ENCODE measurements around the gene ERCC2.
"Not testable (repeated sequence)": the region's sequence is repeated elsewhere in the genome, so short reads cannot be mapped to it uniquely, and the experiment has no call there.

ERCC2 gene

DNA sequence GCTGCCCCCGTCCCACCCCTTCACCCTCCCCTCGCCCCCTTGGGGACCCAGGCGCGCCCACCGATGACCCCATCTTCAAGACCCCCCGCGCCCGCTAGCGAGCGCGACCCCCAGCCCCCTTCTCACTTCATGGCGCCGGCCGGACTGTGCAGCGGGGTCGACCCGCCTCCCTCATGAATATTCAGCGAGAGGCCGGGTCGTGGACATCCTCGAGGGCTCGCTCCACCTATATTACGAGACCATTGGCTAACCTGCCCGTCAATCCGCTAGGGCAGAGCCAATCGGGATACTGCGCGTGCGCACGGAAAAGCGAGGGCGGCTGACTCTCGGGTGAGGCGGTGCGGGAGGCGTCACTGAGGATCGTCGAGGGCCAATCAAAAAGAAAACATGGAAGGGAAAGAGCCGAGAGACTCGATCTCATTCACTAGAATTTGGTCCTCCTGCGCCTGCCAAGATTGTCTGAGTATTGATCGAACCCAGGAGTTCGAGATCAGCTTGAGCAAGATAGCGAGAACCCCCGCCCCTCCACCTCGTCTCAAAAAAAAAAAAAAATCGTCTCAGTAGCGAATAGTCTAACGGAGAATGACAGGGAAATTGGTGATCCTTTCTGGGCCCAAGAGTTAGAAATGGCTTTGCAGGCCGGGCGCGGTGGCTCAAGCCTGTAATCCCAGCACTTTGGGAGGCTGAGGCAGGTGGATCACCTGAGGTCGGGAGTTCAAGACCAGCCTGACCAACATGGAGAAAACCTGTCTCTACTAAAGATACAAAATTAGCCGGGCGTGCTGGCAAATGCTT lies at the start of gene ERCC2:
TSS of gene ERCC2 (minus strand) at position 164 of the 795 bp plus-strand sequence. CDS start at position 131, 33 bp downstream.
- DNase-seq: peak; percentile 98

DNA sequence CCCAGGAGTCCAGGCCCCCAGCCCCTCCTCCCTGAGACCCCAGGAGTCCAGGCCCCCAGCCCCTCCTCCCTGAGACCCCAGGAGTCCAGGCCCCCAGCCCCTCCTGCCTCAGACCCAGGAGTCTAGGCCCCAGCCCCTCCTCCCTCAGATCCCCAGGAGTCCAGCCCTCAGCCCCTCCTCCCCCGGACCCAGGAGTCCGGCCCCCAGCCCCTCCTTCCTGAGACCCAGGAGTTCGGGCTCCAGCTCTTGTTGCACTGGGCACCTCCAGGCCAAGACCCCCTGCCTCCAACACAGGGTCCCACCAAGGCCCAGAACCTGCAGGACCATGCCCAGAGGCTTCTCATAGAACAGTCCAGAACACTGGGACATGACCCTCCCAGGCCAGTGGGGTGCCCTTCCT lies 49.5 kb upstream of the ERCC2 start:
- no peak for DNase-seq

DNA sequence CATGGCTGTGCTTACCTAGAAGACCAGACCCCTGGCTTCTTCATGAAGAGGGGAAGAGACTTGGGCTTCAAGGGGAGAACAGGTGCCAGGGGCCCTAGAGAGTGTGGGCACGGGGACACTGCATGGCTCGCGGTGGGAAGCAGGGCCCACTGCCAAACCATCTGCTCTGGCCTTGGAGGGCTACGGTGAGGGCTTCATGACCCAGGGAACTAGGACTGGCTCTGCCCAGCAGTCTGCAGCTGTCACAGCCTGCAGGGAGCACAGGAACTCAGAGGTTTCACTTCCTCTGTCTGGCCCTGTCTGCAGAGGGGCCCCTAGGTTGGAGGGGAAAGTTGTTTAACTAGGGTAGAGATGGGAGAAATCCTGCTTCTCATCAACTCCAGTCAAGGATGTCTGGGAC lies 49.0 kb upstream of the ERCC2 start:
- DNase-seq: no peak

DNA sequence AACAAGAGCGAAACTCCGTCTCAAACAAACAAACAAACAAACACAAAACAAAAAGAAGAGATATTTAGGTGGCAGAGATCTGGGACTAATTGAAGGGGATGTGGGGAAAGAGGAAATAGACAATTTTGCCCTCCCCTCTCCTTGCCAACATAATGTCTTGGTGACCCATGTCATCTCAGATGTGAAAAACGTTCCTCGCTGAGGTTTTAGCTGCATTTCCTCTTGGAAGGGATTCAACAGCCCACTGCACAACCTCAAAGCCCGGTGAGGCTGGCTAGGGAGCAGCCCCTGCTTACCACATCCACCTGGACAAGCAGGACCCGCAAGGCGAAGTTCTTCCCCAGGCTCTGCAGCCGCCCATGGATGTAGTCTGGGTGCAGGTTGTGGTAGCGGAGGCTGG lies 48.4 kb upstream of the ERCC2 start:
- no peak for DNase-seq

DNA sequence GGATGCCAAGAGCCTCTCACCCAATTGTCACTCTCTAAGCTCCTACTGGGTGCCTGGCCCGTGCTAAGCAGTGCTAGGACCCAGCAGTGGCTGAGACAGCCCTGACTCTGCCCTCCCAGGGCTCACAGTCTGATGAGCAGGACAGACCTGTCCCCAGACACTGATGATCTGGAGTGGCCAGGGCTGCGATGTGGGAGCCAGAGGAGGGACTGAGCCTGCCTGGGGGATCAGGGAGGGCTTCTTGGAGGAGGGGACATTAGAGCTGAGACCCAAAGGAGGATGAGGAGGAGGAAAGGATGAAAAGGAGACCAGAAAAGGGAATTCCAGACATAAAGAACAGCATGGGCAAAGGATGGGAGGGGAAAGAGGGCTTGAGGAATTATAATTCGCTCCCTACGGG lies 46.8 kb upstream of the ERCC2 start:
- no peak for DNase-seq

DNA sequence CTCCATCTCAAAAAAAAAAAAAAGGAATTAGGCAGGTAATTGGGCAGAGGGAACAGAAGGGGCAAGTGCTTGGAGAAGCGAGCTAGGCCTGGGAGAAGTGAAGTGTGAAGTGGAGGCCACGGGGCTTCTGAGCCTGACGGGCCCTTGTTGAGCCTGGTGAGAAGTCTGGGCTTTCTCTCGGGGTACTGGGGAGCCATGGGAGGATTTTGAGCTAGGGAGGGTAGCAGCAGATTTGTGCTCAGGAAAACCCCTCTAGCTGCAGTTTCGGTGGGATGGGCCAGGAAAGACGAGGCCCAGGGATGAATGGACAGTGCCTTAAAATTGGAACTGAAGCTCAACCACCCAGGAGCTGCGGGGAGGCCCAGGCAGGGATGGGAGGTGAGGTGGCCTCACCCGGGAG lies 44.1 kb upstream of the ERCC2 start:
- DNase-seq: no peak

DNA sequence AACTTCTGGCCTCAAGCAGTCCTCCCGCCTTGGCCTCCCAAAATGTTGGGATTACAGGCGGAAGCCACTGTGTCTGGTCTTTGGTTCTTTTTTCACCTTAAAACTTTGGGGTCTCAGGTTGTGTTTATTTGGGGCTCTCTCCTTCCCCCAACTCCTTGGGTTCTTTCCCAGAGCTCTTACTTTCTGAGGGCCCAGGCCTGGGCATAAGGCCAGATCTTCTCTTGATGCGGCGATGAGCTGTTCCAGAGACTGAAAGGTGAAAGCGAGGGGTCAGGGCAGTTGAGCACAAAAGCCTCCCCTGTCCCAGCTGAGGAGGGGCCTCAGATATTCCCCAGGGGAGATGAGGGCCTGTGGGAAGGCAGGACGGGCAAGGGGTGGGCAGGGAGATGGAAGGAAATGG lies 43.1 kb upstream of the ERCC2 start:
- DNase-seq: no peak

DNA sequence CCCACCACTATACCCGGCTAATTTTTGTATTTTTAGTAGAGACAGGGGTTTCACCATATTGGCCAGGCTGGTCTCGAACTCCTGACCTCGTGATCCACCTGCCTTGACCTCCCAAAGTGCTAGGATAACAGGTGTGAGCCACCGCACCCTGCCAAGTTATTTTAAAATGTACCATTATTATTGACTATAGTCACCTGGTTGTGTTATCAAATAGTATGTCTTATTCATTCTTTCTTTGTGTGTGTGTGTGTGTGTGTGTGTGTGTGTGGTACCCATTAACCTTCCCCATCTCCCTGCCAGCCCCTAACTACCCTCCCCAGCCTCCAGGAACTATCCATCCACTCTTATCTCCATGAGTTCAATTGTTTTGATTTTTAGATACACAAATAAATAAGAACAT lies 40.0 kb upstream of the ERCC2 start:
- not testable (repeated sequence) for DNase-seq

DNA sequence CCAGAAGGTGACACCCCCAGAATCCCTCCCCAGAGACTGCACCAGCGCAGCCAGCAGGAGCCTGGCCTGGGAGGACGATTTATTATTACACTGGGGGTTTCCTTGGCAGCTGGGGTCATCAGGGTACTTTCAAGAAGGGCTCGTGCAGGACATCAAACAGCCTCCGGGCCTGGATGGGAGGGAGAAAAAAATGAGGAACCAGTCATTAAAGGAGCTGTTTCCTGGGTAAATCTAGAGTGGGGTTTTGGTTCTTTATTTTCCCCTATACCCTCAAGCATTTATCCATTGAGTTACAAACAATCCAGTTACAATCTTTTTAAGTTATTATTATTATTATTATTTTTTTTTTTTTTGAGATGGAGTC lies 39.2 kb upstream of the ERCC2 start:
- DNase-seq: no peak

DNA sequence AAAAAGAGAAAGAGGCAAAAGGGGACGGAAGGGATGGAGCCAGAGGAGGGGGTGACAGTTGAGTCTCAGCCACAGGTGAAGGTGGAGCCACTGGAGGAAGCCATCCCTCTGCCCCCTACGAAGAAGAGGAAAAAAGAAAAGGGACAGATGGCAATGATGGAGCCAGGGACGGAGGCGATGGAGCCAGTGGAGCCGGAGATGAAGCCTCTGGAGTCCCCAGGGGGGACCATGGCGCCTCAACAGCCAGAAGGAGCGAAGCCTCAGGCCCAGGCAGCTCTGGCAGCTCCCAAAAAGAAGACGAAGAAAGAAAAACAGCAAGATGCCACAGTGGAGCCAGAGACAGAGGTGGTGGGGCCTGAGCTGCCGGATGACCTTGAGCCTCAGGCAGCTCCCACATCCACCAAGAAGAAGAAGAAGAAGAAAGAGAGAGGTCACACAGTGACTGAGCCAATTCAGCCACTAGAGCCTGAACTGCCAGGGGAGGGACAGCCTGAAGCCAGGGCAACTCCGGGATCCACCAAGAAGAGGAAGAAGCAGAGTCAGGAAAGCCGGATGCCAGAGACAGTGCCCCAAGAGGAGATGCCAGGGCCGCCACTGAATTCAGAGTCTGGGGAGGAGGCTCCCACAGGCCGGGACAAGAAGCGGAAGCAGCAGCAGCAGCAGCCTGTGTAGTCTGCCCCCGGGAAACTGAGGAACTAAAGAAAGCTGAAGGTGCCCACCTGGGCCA lies 38.6 kb upstream of the ERCC2 start:
- DNase-seq: no peak

DNA sequence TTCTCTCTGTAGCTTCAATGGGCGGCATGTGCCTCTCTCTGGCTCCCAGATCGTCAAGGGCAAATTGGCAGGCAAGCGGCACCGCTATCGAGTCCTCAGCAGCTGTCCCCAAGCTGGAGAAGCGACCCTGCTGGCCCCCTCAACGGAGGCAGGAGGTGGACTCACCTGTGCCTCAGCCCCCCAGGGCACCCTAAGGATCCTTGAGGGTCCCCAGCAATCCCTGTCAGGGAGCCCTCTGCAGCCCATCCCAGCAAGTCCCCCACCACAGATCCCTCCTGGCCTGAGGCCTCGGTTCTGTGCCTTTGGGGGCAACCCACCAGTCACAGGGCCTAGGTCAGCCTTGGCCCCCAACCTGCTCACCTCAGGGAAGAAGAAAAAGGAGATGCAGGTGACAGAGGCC lies 37.7 kb upstream of the ERCC2 start:
- no peak for DNase-seq

DNA sequence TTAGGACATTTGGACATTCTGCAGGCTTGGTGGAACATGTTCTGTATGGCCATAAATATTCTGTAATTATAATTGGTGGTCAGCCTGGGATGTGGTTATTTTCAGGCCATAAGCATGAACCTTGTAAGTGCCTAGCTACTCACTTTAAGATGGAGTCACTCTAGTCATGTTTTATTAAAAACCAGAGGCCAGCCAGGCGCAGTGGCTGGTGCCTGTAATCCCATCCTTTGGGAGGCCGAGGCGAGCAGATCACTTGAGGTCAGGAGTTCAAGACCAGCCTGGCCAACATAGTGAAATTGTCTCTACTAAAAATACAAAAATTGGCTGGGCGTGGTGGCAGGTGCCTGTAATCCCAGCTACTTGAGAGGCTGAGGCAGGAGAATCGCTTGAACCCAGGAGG lies 37.2 kb upstream of the ERCC2 start:
- DNase-seq: not testable (repeated sequence)

DNA sequence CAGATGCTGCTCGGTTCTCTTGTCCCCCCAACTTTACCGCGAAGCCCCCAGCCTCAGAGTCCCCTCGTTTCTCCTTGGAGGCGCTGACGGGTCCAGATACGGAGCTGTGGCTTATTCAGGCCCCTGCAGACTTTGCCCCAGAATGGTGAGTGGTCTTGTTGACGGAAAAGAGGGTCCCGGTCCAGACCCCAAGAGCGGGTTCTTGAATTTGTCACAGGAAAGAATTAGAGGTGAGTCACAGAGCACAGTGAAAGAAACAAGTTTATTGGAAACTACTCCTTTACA lies 36.7 kb upstream of the ERCC2 start:
- DNase-seq: no peak

DNA sequence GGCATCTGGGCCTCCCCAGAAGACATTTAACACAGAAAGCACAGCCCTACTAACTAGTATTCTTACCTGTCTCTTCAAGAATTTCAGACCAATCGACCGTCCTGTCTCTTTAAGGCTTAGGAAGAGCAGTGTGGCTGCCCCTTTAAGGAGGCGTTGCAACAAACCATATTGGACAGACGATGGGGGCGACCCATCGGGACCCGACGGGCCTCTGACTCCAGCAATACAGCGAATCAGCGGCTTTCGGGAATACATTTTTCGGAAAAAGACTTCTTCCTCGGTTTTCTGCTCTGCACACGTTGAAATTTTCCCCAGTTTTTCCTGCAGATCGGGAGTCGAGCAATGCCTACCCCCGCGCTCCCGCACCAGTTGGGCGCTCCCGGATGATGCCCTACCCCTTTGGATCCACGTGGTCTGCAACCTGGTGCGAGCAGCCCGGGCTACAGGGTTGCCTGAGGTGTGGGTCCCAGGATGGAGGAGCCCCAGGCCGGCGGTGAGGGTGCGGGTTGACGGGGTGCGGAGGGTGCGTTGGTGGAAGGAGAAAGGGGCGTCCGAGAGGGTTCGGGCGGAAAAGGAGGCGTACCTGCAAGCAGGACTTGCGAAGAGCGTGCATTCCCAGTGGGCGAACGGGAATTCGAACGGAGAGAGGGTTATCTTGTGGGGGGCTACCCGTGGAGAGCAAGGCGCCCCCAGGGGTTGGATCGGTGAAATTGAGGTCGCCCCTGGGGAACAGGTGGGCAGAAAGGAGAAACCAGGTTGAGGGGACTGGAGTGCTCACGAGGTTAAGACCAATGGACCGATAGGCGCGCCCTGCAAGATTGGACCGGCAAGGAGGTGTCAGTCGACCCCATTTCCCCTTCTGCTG lies 36.1 kb upstream of the ERCC2 start, which contains the start of gene POLR1G:
TSS of gene POLR1G (plus strand) at position 419 of the 865 bp plus-strand sequence. CDS start at position 472, 53 bp downstream.
- peak; percentile 71 for DNase-seq

DNA sequence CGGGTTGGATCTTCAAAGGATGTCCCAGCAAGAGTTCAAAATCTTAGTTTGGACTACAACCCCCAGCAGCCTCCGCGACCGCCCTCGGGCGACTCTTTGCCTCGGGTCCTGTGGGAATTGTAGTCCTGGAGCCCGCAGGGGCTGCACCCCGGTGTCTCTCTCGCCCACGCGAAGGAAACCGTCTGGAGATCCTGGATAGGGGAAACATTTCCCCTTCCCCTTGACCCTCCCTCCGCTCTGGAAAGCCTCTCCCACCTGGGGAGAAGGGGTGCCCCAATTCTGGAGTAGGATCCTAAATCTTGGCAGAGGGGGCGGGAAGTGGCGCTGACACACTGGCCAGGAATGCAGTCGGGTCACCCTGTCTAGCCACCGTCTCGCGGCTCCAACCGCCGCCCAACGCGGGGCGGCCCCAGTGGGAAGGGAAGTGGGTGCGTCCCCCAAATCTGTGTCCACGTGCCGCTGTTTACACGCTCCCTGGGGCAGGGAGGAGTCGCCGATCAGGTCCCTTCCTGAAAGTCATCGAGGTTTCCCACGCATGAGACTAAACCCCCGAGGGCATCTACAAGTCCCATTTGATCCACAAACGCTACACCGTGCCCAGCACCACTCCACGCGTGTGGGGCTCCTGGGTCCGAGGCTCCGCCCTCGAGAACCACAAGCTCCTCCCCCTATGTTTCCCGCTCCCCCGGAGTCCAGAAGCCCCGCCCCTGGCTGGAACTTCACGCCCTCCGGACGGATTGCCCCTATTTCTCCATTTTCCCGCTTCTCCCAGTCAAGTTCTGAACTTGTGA lies 35.3 kb upstream of the ERCC2 start:
- peak; percentile 66 for DNase-seq

DNA sequence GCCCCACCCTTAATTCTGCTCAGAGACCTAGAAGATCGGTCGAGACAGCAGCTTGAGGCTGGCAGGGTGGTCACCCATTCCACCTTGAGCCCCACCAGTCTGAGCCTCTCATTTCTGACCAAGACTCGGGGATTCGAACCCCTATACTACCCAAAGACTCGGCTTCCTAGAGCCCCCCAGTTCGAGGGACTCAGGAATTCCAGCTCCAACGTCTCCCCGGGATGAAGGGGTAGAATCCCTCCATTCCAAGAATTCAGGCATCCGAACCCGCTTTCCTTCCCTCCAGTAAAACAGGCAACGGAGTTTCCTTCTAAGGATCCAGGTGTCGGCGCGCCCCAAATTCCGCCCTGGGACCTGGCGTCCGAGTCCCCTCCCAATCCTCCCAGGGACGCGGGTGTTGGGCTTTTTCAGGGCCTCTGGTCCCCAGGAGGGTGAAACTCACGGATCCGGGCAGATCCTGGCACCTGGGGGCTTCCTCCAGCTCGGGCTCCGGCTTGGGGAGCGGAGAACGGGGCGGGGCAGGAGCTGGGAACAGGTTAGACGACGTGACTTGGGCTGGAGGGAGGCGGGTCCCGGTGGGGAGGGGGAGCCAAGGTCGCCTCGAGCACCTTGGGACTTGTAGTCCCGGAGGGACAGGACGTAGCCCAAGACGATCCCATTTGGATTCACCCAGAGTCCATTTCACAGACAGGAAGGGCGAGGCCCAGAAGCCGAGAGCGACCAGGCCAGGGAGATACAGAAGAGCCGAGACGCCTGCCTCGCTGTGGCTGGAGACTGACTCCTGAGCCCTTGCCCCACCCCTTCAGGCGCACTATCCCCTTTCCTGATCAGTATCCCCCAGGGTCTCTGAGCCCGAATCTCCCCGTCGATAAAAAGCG lies 34.4 kb upstream of the ERCC2 start, which contains the start of gene PPP1R13L:
TSS of gene PPP1R13L (minus strand) at position 513 of the 878 bp plus-strand sequence. CDS start 6,751 bp downstream, outside the sequence.
- DNase-seq: peak; percentile 79

DNA sequence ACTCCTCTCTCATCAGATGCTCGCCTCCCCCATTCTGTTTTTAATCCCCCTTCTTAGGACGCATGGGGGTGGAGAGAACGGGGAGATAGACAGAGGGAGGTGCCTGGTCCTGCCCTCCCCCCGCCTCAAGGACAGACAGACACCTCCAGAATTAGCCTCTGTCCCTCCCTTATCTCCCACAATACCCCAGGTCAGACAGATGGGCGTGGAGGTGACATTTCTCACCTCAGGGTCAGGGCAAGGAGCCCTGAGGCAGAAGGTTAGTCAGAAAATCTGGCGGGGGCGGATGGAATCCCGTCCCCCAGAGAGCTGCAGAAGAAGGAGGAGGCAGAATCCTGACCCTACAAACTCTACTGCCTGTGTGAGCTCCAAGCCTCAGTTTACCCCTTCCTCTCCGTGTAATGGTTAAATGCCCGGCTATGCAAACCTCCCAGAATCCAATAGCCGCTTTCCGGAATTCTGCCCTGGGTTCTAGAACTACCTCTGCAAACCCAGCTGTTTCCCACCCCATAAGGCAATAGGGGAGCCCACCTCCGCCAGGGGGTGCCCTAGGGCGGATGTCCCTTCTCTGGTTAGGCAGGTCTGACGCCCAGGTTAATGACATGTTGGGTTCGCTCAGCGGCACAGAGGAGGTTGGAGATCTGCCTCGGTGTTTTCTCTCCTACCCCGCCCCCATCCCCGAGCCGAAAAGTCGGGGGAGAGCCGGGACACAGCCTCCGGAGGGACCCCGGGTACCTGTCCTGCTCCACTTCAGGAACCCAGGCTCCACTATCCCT lies 33.6 kb upstream of the ERCC2 start:
- DNase-seq: no peak

DNA sequence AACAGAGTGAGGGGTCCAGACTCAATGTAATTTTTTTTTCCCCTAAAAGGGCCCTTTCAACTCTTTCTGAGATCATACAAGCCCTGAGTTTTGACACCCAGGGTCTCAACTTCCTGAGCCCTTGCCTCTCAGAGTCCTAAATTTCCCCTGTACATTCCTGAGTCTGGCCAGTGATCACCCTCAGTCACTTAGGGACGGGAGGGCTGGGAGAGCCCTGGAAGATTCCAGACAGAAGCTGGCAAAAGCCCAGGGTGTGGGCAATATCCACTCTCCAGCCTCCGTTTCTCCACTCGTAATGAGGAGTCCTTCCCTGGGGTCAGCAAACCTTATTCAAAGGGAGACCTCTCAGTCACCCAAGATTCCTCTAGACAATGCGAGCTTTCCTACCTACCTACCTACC lies 32.9 kb upstream of the ERCC2 start:
- DNase-seq: no peak

DNA sequence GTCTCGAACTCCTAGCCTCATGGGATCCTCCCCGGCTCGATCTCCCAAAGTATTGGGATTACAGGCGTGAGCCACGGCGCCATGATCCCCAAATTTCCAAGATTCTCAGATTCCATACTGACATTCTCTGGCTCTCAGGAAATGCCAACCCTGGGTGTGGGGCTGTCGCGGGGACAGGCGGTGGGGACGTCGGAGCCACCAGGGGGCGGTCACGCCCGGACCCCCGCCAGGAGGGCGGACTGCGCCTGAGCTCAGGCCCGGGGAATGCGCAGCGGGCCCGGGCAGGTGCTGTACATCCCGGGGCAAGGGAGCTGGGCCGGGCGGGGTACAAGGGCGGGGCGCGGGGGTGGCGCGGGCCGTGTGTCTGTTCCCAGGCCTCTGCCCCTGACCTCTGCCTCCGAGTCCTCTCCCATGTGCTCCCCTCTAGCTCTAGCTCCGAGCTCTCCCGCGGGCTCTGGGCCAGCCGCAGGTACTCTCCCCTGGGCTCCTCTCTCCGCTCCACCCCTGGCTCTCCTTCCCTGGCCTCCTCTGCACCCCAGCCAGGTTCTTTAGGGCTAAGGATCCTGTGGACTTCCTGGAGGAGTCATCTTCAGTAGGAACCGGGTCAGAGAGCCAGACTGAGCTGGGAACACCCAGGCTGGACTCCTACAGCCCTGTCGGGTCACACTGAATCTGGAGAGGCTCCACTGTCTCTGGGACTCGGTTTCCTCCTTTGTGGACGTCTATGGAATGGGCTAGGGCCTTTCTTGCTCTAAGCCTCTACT lies 32.1 kb upstream of the ERCC2 start:
- peak; percentile 92 for DNase-seq

DNA sequence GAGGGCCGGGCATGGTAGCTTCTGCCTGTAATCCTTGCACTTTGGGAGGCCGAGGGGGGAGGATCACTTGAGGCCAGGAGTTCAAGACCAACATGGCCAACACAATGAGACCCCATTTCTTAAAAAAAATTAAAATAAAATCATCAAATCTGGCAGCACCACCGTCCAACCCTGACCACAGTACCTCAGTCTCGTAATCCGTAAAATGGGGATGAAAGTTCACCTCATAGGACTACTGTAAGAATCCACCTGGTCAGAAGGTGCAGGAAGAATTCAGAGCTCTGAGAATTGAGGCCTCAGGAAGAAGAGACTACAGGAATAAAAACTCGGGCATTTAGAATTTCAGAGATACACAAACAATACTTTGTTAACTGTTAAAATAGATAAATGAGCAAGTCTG lies 31.4 kb upstream of the ERCC2 start:
- no peak for DNase-seq

Data from 8988T (cell line).